RWPE1 (cell line): ENCODE data around the gene ECHS1.

Experiments used
- CTCF ChIA-PET: fragments of 350-600 bp; sonication (Branson Sonifier 250); formaldehyde crosslinking; extraction: SDS; loops from one replicate; lab custom pipeline; 2021; lab: Yijun Ruan, JAX
- POLR2A ChIA-PET: fragments of 400-600 bp; formaldehyde crosslinking; extraction: SDS; loops from one replicate; lab custom pipeline; 2020; ENCODE audit warnings: antibody characterized with exemption; ENCODE audit not compliant: low non-redundant PET; lab: Yijun Ruan, JAX
- DNase-seq: peaks from one replicate; pipeline ENCODE4 v3.0.0; 2012; ENCODE audit warnings: low spot score
- H3K27ac ChIP-seq: fragments of 450-650 bp; 2 replicates; pipeline ENCODE4 v1.5.1; 2017
- TF ChIP-seq, protein P1 (sequence below): fragments of 450-650 bp; conservative IDR thresholded peaks from 2 replicates; pipeline ENCODE4 v1.5.1; 2017; ENCODE audit warnings: low read depth, mild to moderate bottlenecking

The ECHS1 gene

DNA sequence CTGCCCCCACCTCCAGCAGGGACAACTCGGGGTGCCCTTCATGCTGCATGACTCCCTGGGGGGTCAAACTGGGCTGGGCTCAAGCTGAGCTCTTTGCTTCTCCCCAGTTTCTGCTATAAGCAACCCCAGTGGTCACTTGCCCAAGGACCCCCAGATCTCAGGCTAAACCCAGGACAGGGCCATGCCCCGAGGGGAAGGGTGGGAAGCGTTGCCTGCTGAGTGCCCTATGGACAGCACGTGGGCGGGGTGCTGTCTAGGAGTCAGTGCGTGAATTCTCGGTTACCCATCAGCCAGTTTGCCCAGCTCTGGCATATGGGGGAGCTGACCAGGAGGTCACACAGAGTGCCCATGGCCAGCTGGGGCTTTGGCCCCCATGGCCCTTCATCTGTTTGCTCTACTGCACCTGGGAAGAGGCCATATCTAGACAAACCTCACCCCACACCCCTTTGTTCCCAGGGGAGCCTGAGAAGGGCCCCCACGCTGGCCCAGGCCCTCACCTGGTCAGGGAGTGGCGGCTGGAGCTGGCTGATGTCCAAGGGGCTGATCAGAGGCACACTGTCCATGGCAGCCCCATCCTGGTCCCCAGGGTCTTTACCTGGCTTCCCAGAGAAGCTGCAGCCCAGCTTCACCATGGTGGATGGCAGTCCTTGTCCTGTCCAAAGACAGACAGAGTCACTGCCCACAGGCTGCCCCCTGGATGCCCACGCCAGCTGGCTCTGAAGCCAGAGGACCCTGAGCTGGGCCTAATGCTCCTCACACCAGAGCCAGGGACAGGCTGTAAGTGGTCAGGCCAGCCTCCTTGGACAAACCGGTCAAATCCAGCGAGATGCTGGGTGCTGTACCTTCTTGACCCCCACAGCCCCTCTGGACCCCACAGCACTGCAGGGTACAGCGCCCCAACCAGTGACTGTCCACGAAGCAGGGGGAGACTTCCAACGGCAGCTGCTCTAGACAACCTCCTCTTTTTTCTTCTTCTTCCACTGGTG, 44.5 kb downstream of the ECHS1 start:
- H3K27ac ChIP-seq, result no peak overlapping the region
- ChIA-PET POLR2A (no interaction called here), CTCF (interaction anchor here (0.5 to 2.2 kb wide), 23 partner anchors 8 to 1185 kb away, joined by 3 to 13 read pairs (median 4); partner anchors contain the start of genes PAOX and PRAP1)
- TF ChIP-seq, protein P1, sequence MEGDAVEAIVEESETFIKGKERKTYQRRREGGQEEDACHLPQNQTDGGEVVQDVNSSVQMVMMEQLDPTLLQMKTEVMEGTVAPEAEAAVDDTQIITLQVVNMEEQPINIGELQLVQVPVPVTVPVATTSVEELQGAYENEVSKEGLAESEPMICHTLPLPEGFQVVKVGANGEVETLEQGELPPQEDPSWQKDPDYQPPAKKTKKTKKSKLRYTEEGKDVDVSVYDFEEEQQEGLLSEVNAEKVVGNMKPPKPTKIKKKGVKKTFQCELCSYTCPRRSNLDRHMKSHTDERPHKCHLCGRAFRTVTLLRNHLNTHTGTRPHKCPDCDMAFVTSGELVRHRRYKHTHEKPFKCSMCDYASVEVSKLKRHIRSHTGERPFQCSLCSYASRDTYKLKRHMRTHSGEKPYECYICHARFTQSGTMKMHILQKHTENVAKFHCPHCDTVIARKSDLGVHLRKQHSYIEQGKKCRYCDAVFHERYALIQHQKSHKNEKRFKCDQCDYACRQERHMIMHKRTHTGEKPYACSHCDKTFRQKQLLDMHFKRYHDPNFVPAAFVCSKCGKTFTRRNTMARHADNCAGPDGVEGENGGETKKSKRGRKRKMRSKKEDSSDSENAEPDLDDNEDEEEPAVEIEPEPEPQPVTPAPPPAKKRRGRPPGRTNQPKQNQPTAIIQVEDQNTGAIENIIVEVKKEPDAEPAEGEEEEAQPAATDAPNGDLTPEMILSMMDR, result no peak
- no peak for DNase-seq

DNA sequence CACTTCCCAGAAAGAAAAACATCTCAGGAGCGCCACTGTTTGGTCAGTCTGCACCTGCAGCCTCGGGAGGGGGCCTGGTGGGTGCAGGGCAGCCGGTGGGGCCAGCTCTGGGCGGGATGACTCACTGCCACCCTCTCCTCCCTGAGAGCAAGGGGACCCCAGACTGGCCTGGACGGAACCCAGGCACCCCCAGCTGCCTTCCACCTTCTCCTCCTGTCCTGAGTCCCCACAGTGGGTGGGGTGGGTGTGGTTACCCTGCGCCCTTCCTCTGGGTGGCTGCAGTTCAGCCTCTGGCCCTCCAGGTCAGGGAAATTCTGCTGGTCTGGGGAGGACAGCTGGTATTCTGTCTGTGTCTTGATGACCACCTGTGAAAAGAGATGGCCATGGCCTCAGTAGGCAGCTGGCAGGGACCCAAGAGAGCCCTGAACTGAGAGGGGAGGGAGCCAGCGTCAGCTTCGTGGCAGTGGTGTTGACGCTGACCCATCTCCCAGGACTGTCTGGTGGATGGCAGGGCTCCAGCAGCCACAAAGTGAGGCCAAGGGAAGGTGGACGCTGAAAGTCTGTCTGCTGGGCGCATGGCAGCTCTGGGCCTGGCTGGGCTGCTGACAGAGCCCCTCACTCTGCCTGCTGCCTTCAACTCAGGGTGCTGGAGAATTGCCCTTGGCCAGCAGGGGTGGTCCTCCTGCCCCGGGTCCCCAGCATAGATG, 45.4 kb downstream of the ECHS1 start:
- TF ChIP-seq, protein P1, result no peak
- ChIA-PET POLR2A (no interaction called here), CTCF (no interaction called here)
- H3K27ac ChIP-seq, result no peak overlapping the region
- no peak for DNase-seq

DNA sequence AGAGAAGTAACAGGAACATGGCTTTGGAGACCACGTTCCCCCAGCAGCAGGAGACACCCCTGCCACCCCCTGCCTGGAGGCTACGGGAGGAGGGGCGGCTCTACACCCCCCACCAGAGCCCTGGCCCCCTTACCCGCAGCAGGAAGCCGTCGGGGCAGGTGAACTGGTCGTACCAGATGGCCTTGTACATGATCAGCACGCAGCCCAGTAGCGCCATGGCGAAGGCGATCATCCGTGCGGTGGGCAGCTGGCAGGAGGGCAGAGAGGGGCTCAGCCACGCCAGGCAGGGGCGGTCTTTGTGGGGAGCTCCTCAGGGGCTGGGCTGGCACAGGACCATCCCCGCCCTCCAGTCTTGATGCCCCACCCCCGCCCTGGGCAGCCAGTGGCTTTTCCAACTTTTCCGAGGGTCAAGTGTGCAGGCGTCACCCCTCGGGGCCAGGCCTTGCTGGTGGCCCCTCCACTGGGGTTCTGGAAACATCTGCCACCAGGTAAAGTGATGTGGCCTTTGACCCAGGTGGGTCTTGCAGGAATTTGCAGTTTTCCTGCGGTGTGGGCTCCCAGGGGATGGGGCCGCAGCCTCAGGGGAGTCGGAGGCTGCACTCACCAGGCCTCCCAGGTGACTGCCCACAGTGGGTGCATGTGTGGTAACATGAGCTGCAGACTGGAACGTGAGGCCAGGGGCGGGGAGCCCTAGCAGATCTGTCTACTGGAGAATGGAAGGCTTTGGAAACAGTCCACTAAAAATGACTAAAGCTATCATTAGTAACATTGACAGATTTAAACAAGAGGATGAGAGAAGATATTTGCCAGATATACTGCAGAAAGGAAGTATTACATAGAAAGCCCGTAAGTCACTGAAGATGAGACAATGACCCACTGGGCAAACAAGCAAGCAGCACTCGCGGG, 46.2 kb downstream of the ECHS1 start:
- no peak overlapping the region for H3K27ac ChIP-seq
- DNase-seq, result no peak
- TF ChIP-seq, protein P1, result no peak
- CTCF ChIA-PET, result no interaction called here
- POLR2A ChIA-PET, result no interaction called here

DNA sequence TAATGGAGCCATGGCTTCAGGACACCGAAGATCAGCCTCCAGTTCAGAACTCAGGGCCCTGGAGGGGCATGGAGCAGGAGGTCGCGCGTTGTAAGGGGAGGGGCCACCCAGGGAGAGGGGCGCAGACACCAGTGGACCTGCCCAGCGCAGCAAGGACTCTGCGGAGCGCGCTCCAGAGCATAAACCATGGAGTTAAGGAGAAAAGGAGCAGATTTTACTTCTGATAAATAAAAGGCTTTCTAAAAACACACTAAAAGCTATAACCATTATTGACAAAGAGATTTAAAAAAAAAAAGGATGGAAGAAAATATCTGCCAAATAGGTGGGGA, 47.0 kb downstream of the ECHS1 start:
- CTCF ChIA-PET, result no interaction called here
- TF ChIP-seq, protein P1, result no peak
- POLR2A ChIA-PET, result no interaction called here
- no peak overlapping the region for H3K27ac ChIP-seq
- no peak for DNase-seq

DNA sequence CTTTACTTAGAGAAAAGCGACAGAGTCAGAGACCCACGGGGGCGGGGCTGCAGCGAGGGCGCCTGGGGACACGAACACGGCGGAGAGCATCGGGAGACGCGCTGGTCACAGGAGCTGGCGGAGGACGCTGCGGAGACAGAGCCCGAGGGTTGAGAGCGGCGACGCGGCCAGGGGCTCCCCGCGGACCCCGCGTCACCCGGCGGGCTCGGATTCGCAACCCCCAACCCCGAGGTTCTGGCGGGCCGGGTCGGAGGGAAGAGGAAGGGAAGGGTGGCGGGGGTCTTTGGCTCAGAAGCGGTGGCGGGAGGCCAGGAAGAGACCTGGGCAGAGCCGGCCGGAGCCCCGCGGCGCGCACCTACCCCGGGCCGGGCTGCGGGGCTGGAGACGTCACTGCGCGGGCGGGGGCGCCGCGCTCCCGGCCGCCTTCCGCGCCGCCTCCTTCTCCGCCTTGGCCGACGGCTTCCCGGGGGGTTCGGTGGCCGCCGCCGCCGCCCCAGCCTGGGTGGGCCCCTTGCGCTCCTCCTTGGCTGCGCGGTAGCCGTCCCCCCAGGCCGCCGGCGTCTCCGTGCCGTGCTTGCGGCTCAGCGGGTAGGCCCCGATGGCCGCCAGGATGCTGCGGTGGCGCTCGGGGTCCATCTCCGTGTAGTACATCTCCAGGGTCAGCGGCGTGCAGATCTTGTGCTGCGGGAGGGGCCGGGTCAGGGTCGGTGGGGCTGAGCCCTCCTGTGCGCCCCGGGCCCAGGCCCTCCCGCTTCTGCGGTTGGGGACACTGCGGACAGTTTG, 47.5 kb downstream of the ECHS1 start:
- ChIA-PET CTCF (interaction anchor here (0.7 kb wide), 1 partner anchor 83 kb away, joined by 3 read pairs; no protein-coding TSS in a partner anchor), POLR2A (no interaction called here)
- no peak for DNase-seq
- H3K27ac ChIP-seq, result no peak overlapping the region
- TF ChIP-seq, protein P1, result no peak
